ENCODE results near the gene SLC8A2. TPM values are rescaled to one million over a fixed set of nuclear protein-coding genes. Genes with fewer than 3 reads are reported as not detected.

SLC8A2 gene
- total RNA-seq, 1 experiment from 2014 or later, result 11.3 TPM

GRCh38 chr19:47402504-47402903 lies 69.2 kb downstream of the SLC8A2 start:
- H3K27ac ChIP-seq (ENCODE audit: insufficient read length, low read depth, low read length), result no peak overlapping the region
- H3K14ac ChIP-seq (ENCODE audit: insufficient read depth, low read length), result no peak overlapping the region
- Mint-ChIP-seq H3K27me3 (ENCODE audit: low read depth) (peaks cover 2% of the 10 kb centered on the region), H3K4me1 (peaks cover 26 to 27% of the 10 kb centered on the region in 2 experiments), H3K36me3 (ENCODE audit: insufficient read depth in 1 of 3, low read depth in 3 of 3) (peaks cover 0 to 8% (median 0%) of the 10 kb centered on the region in 3 experiments; a peak in 3 of 7 replicates), H3K4me3 (no peak overlapping the region), H3K27ac (no peak overlapping the region), H3K9me3 (no peaks in the 10 kb centered on the region; a peak in 1 of 5 replicates)
- H4K5ac ChIP-seq (ENCODE audit: insufficient read length, low read depth, low read length), result no peak overlapping the region
- no peak overlapping the region for H4K91ac ChIP-seq (ENCODE audit: insufficient read length, low read depth, low read length)
- peaks cover 4% of the 10 kb centered on the region for H3K23me2 ChIP-seq (ENCODE audit: insufficient read length, low read depth, low read length, poor library complexity, severe bottlenecking)
- H3K4me2 ChIP-seq (ENCODE audit: insufficient read depth, insufficient read length, low read length), result no peak overlapping the region
- H2BK5ac ChIP-seq (ENCODE audit: insufficient read length, low read length), result no peak overlapping the region
- H2AFZ ChIP-seq (ENCODE audit: low read length), result no peak overlapping the region
- TF ChIP-seq CTCF (conservative IDR thresholded peaks at IDR 0.05), result no peak
- no peak overlapping the region for H3K23ac ChIP-seq (ENCODE audit: insufficient read length, low read depth, low read length)
- H3K9ac ChIP-seq (ENCODE audit: extremely low read depth, insufficient read length, low read length), result no peak overlapping the region
- H4K8ac ChIP-seq (replicated peaks; ENCODE audit: insufficient read length, low read depth, low read length), result no peak overlapping the region
- no peak overlapping the region for H2BK15ac ChIP-seq (ENCODE audit: low read depth, low read length)
- no peaks in the 10 kb centered on the region for H3K27me3 ChIP-seq (ENCODE audit: insufficient read depth, low read length)
- H3T11ph ChIP-seq (ENCODE audit: low read length), result no peak overlapping the region
- peak overlapping the region; percentile 4 for H2BK12ac ChIP-seq (ENCODE audit: insufficient read length, low read depth, low read length)
- no peak overlapping the region for H2BK120ac ChIP-seq (ENCODE audit: low read depth, low read length, poor library complexity, severe bottlenecking)
- H3K9me3 ChIP-seq (ENCODE audit: control insufficient read depth, low read depth, low read length), result no peaks in the 10 kb centered on the region
- no peak overlapping the region for H3K18ac ChIP-seq (ENCODE audit: insufficient read length, low read depth, low read length)
- no peaks in the 10 kb centered on the region for H3K79me1 ChIP-seq (ENCODE audit: insufficient read depth, low read depth, low read length, poor library complexity, severe bottlenecking)
- H2AK5ac ChIP-seq (ENCODE audit: insufficient read length, low read length), result no peak overlapping the region
- H3K4me1 ChIP-seq (ENCODE audit: insufficient read depth, low read length), result peaks cover 2% of the 10 kb centered on the region; the same call in 1 of the 2 replicates
- H2BK20ac ChIP-seq (ENCODE audit: low read depth, low read length, poor library complexity, severe bottlenecking), result no peak overlapping the region
- no peak overlapping the region for H3K4ac ChIP-seq (ENCODE audit: low read depth, low read length)
- no peak for DNase-seq
- no CpG with 5 or more reads among the region's 16 CpGs for WGBS (ENCODE audit: extremely low coverage, insufficient read length, low lambda C conversion rate)
- H3K79me2 ChIP-seq (ENCODE audit: insufficient read depth, low read length), result no peaks in the 10 kb centered on the region
- no peak overlapping the region for H3K56ac ChIP-seq (ENCODE audit: insufficient read length, low read depth, low read length)
- H4K20me1 ChIP-seq (ENCODE audit: control insufficient read depth, insufficient read depth, insufficient read length), result no peaks in the 10 kb centered on the region

Data from H9 (cell line).